T-cell (primary cell): ENCODE data around the gene PIK3R5. TPM values are rescaled to one million over a fixed set of nuclear protein-coding genes. Genes with fewer than 3 reads are reported as not detected.
A peak's percentile ranks its signal among the peaks of the same experiment; 100 is the strongest.
"Not testable (repeated sequence)": the region's sequence is repeated elsewhere in the genome, so short reads cannot be mapped to it uniquely, and the experiment has no call there.

Experiments
- ATAC-seq, 4 experiments: fragments of 200-7000 bp in 3 of 4; fragments of 150-1000 bp in 1 of 4; cut with Tn5 transposase; replicated peaks in 1 of 4; 1 replicate in 3 of 4; 2 replicates in 1 of 4; pipeline ENCODE4 v1.10.0; 2021; ENCODE audit warnings: moderate library complexity in 3 of 4, mild to moderate bottlenecking in 2 of 4, moderate number of reproducible peaks in 1 of 4
- CTCF ChIA-PET, 2 donors: fragments of 300-600 bp; sonication (Branson Sonifier 250); formaldehyde crosslinking; loops; one replicate each; lab custom pipeline; 2022; ENCODE audit warnings: antibody characterized with exemption in 2 of 2; lab: Charles Lee
- POLR2A ChIA-PET, 2 donors: fragments of 300-600 bp; sonication (Branson Sonifier 250); formaldehyde crosslinking; loops; one replicate each; lab custom pipeline; 2022; ENCODE audit warnings: antibody characterized with exemption in 2 of 2; lab: Charles Lee
- DNase-seq, 35 experiments: peaks; one replicate each; pipeline versions ENCODE4 v3.0.0 to v3.0.0-alpha.2; 2013 to 2023
- H3K27ac ChIP-seq: one replicate; pipeline ENCODE4 v1.5.1; 2013; ENCODE audit warnings: low read length
- H3K27me3 ChIP-seq, 2 experiments: replicated peaks in 1 of 2; 1 replicate in 1 of 2; 2 replicates in 1 of 2; pipeline versions ENCODE4 v1.6.1 to v1.7.0; 2013; ENCODE audit warnings: low read length in 1 of 2, mixed read lengths in 1 of 2; ENCODE audit not compliant: control insufficient read depth in 2 of 2, insufficient read depth in 2 of 2; ENCODE audit errors: extremely low read depth in 1 of 2
- H3K36me3 ChIP-seq, 2 donors: 1 replicate in 1 of 2; 2 replicates in 1 of 2; pipeline versions ENCODE4 v1.6.1 to v1.7.0; 2013; ENCODE audit warnings: low read length in 1 of 2; ENCODE audit not compliant: control insufficient read depth in 2 of 2, insufficient read depth in 1 of 2; ENCODE audit errors: extremely low read depth in 1 of 2
- H3K4me1 ChIP-seq, 2 experiments: 1 replicate in 1 of 2; 2 replicates in 1 of 2; pipeline versions ENCODE4 v1.6.1 to v1.7.0; 2013; ENCODE audit warnings: low read length in 2 of 2, mixed read lengths in 1 of 2; ENCODE audit not compliant: insufficient read depth in 2 of 2, control insufficient read depth in 1 of 2; ENCODE audit errors: extremely low read depth in 1 of 2
- H3K4me3 ChIP-seq, 2 donors: 1 replicate in 1 of 2; 2 replicates in 1 of 2; pipeline versions ENCODE4 v1.5.1 to v1.7.0; 2013; ENCODE audit warnings: mild to moderate bottlenecking in 2 of 2, low read length in 1 of 2, moderate library complexity in 1 of 2; ENCODE audit not compliant: control insufficient read depth in 1 of 2; ENCODE audit errors: extremely low read depth in 1 of 2
- H3K9me3 ChIP-seq: 2 replicates; pipeline ENCODE4 v1.7.0; 2013
- H3K27ac Mint-ChIP-seq, 2 donors: one replicate each; pipeline ENCODE4 v1.8.0; 2020 to 2021; ENCODE audit warnings: mild to moderate bottlenecking in 2 of 2, mixed read lengths in 2 of 2
- H3K27me3 Mint-ChIP-seq, 2 donors: one replicate each; pipeline ENCODE4 v1.8.0; 2021 to 2022; ENCODE audit warnings: mixed read lengths in 2 of 2
- H3K36me3 Mint-ChIP-seq: one replicate; pipeline ENCODE4 v1.8.0; 2021; ENCODE audit warnings: mixed read lengths
- H3K4me1 Mint-ChIP-seq, 3 donors: one replicate each; pipeline ENCODE4 v1.8.0; 2020 to 2022; ENCODE audit warnings: mixed read lengths in 3 of 3, mild to moderate bottlenecking in 1 of 3
- H3K4me3 Mint-ChIP-seq, 3 donors: one replicate each; pipeline ENCODE4 v1.8.0; 2020 to 2022; ENCODE audit warnings: mild to moderate bottlenecking in 3 of 3, mixed read lengths in 3 of 3, moderate library complexity in 3 of 3
- H3K9me3 Mint-ChIP-seq, 3 donors: one replicate each; pipeline ENCODE4 v1.8.0; 2020 to 2022; ENCODE audit warnings: mixed read lengths in 3 of 3
- WGBS: methylation state at CpG from one replicate; pipeline ENCODE4 v1.1.5; 2013; ENCODE audit warnings: missing lambda C conversion rate; ENCODE audit not compliant: insufficient coverage; 5-methylcytosine and 5-hydroxymethylcytosine counted together
- total RNA-seq, 35 experiments: library from RNA in 6 of 35; stranded (reverse) in 6 of 35; fragments of 120-200 nt in 1 of 35; gene quantifications; one replicate each; pipeline versions ENCODE4 v1.2.1 to v1.2.4 and lab custom pipeline; 2013 to 2026

The PIK3R5 gene
- total RNA-seq, 5 donors from 2014 or later (not counting 1 experiment from before 2014, with no cell fraction given) = 118 to 210 (median 151) TPM

- DNase-seq, H3K36me3 ChIP-seq, H3K4me3 ChIP-seq, H3K9me3 Mint-ChIP-seq, POLR2A ChIA-PET, ATAC-seq, H3K27ac Mint-ChIP-seq, H3K27me3 Mint-ChIP-seq, CTCF ChIA-PET, H3K36me3 Mint-ChIP-seq, H3K27ac ChIP-seq, H3K27me3 ChIP-seq, H3K4me3 Mint-ChIP-seq, H3K9me3 ChIP-seq: not testable (repeated sequence)
- peaks cover 16 to 21% (median 19%) of the 10 kb centered on the region in 3 donors for H3K4me1 Mint-ChIP-seq
- no CpG with 5 or more reads among the region's 2 CpGs for WGBS
- peaks cover 0 to 17% of the 10 kb centered on the region in 2 experiments for H3K4me1 ChIP-seq
These were observed 22.9 kb upstream of the PIK3R5 start for GRCh38 chr17:8988263-8988935.

- Mint-ChIP-seq H3K27me3 (peaks cover 0 to 3% of the 10 kb centered on the region in 2 donors), H3K27ac (no peak overlapping the region), H3K36me3 (peaks cover 6% of the 10 kb centered on the region), H3K9me3 (peaks cover 0 to 3% (median 3%) of the 10 kb centered on the region in 3 donors), H3K4me1 (peaks cover 13 to 16% (median 15%) of the 10 kb centered on the region in 3 donors), H3K4me3 (no peak overlapping the region)
- no CpG with 5 or more reads among the region's 2 CpGs for WGBS
- no peak overlapping the region for H3K27ac ChIP-seq
- H3K27me3 ChIP-seq = no peaks in the 10 kb centered on the region
- ATAC-seq (no peak), DNase-seq (no peak)
- POLR2A ChIA-PET = no interaction called here
- peaks cover 0 to 11% of the 10 kb centered on the region in 2 experiments for H3K4me1 ChIP-seq
- no peak overlapping the region for H3K4me3 ChIP-seq
- CTCF ChIA-PET = no interaction called here
- H3K9me3 ChIP-seq = no peaks in the 10 kb centered on the region
- H3K36me3 ChIP-seq = no peaks in the 10 kb centered on the region
These were observed 20.8 kb upstream of the PIK3R5 start for GRCh38 chr17:8986295-8986694.

- Histone ChIP-seq H3K4me1 (peaks cover 0 to 11% of the 10 kb centered on the region in 2 experiments), H3K27ac (no peak overlapping the region), H3K27me3 (no peaks in the 10 kb centered on the region), H3K4me3 (no peak overlapping the region), H3K9me3 (no peaks in the 10 kb centered on the region), H3K36me3 (no peaks in the 10 kb centered on the region)
- peaks cover 6% of the 10 kb centered on the region for H3K36me3 Mint-ChIP-seq
- H3K4me1 Mint-ChIP-seq = peaks cover 12 to 14% (median 13%) of the 10 kb centered on the region in 3 donors
- peaks cover 0 to 3% (median 3%) of the 10 kb centered on the region in 3 donors for H3K9me3 Mint-ChIP-seq
- CTCF ChIA-PET = interaction anchor here in 1 of 2 donors (1.3 kb wide), 1 partner anchor 13 kb away, joined by 6 read pairs; no protein-coding TSS in a partner anchor
- H3K4me3 Mint-ChIP-seq = no peak overlapping the region
- DNase-seq (no peak), ATAC-seq (peak in 1 of 4 experiments; percentile 32)
- peaks cover 0 to 3% of the 10 kb centered on the region in 2 donors for H3K27me3 Mint-ChIP-seq
- peak overlapping the region; percentile 18 to 72 for H3K27ac Mint-ChIP-seq
- 51% methylated on average over 4 of the region's 4 CpGs for WGBS
- POLR2A ChIA-PET = no interaction called here
These were observed 19.7 kb upstream of the PIK3R5 start for GRCh38 chr17:8985054-8985701.

- H3K9me3 Mint-ChIP-seq, H3K27me3 Mint-ChIP-seq: not testable (repeated sequence)
These were observed 18.7 kb upstream of the PIK3R5 start for GRCh38 chr17:8984225-8984624.

GRCh38 chr17:8981443-8981842 is 15.9 kb upstream of the PIK3R5 start:
- CTCF ChIA-PET = no interaction called here
- Histone ChIP-seq H3K9me3 (no peaks in the 10 kb centered on the region), H3K4me3 (no peak overlapping the region), H3K27ac (no peak overlapping the region), H3K4me1 (peaks cover 0 to 11% of the 10 kb centered on the region in 2 experiments), H3K27me3 (no peaks in the 10 kb centered on the region), H3K36me3 (no peaks in the 10 kb centered on the region)
- H3K4me3 Mint-ChIP-seq = no peak overlapping the region
- ATAC-seq (no peak), DNase-seq (no peak)
- H3K27me3 Mint-ChIP-seq = no peaks in the 10 kb centered on the region
- peaks cover 0 to 3% (median 0%) of the 10 kb centered on the region in 3 donors for H3K9me3 Mint-ChIP-seq
- H3K4me1 Mint-ChIP-seq = peaks cover 12 to 14% (median 13%) of the 10 kb centered on the region in 3 donors
- H3K27ac Mint-ChIP-seq = no peak overlapping the region
- POLR2A ChIA-PET = no interaction called here
- WGBS = 100% methylated on average over 1 of the region's 2 CpGs
- H3K36me3 Mint-ChIP-seq = no peaks in the 10 kb centered on the region

More at GRCh38 chr17:8984225-8984624, 18.7 kb upstream of the PIK3R5 start:
- CTCF ChIA-PET = interaction anchor here in 1 of 2 donors (1.3 kb wide), 1 partner anchor 14 kb away, joined by 6 read pairs; no protein-coding TSS in a partner anchor
- peaks cover 12 to 14% (median 13%) of the 10 kb centered on the region in 3 donors for H3K4me1 Mint-ChIP-seq
- 94% methylated on average over 3 of the region's 5 CpGs for WGBS
- H3K4me3 ChIP-seq, H3K27me3 ChIP-seq, H3K36me3 ChIP-seq, H3K9me3 ChIP-seq, POLR2A ChIA-PET, H3K36me3 Mint-ChIP-seq, H3K27ac ChIP-seq, DNase-seq, ATAC-seq, H3K27ac Mint-ChIP-seq, H3K4me3 Mint-ChIP-seq: not testable (repeated sequence)
- peaks cover 0 to 11% of the 10 kb centered on the region in 2 experiments for H3K4me1 ChIP-seq

DNA sequence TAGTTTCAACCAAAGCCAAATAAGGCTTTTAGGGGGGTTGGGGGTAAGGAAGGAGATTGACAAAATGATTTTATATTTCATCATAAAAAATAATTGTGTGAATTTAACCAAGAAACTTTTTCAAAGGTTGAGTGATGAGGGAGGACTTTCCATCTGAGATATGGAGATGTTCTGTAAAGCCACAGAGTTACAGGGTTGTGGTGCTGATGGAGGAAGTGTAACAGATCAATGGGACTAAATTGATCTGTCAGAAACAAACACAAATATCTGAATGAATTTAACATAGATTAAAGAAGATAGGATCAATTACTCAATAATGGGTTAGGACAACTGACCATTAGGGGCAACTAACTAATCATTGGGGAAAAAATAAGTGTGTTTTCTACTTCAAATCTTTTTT is 14.2 kb upstream of the PIK3R5 start:
- ChIA-PET CTCF (interaction anchor here in 1 of 2 donors (0.6 to 0.7 kb wide), 2 partner anchors 20 to 78 kb away, joined by 3 read pairs; no protein-coding TSS in a partner anchor), POLR2A (no interaction called here)
- Mint-ChIP-seq H3K4me1 (no peaks in the 10 kb centered on the region), H3K27ac (no peak overlapping the region), H3K4me3 (no peak overlapping the region), H3K36me3 (no peaks in the 10 kb centered on the region), H3K27me3 (no peaks in the 10 kb centered on the region), H3K9me3 (no peaks in the 10 kb centered on the region)
- Histone ChIP-seq H3K4me3 (no peak overlapping the region), H3K27ac (no peak overlapping the region), H3K36me3 (no peaks in the 10 kb centered on the region), H3K9me3 (no peaks in the 10 kb centered on the region), H3K27me3 (no peaks in the 10 kb centered on the region), H3K4me1 (no peaks in the 10 kb centered on the region)
- DNase-seq (no peak), ATAC-seq (no peak)
